Pancreas (tissue), 10 donors: Measurements from ENCODE around the gene ZDHHC14. TPM values are rescaled to one million over a fixed set of nuclear protein-coding genes. Genes with fewer than 3 reads are reported as not detected.

Source experiments
- ATAC-seq, 4 donors: fragments of 200-7000 bp; cut with Tn5 transposase; one replicate each; pipeline versions ENCODE4 v1.8.0 to v1.9.1; 2020; ENCODE audit warnings: mild to moderate bottlenecking in 4 of 4, moderate library complexity in 4 of 4
- DNase-seq, 6 donors: peaks; one replicate each; pipeline ENCODE4 v3.0.0-alpha.2; 2020
- FAIRE-seq: peaks from 2 replicates; lab custom pipeline; 2012; peaks lifted over from hg19 to GRCh38; lab: Jason Lieb, UNC
- H3K27ac ChIP-seq, 4 donors: fragments of 200-600 bp; sonication (generic); 1 replicate in 3 of 4; 2 replicates in 1 of 4; pipeline versions ENCODE4 v1.5.0 to v1.8.0; 2020
- H3K27me3 ChIP-seq, 4 donors: fragments of 200-600 bp; one replicate each; pipeline ENCODE4 v1.8.0; 2021
- H3K36me3 ChIP-seq, 3 donors: fragments of 200-600 bp; sonication (generic) in 1 of 3; one replicate each; pipeline versions ENCODE4 v1.5.0 to v1.8.0; 2020 to 2021
- H3K4me1 ChIP-seq, 3 donors: fragments of 200-600 bp; one replicate each; pipeline ENCODE4 v1.8.0; 2021
- H3K4me3 ChIP-seq, 4 donors: fragments of 200-600 bp; sonication (generic) in 2 of 4; one replicate each; pipeline versions ENCODE4 v1.5.0 to v1.8.0; 2020 to 2021
- H3K9me3 ChIP-seq, 4 donors: fragments of 200-600 bp; one replicate each; pipeline ENCODE4 v1.8.0; 2021
- WGBS, 2 donors: extraction: QIAGEN DNeasy Blood & Tissue Kit; methylation state at CpG; one replicate each; pipeline ENCODE4 v1.1.7; 2013; 5-methylcytosine and 5-hydroxymethylcytosine counted together
- intact Hi-C, 3 donors: fragments of 100-400 bp; cut with DNase I; formaldehyde crosslinking; loops; one replicate each; pipeline versions ENCODE4 v1.11.1 to v1.14.2; 2022
- polyA plus RNA-seq, 2 donors: library from polyadenylated mRNA; stranded (reverse); fragments of 200-250 nt; gene quantifications; one replicate each; pipeline ENCODE4 v1.2.3, GENCODE V29; 2013
- total RNA-seq, 6 donors: library from RNA; stranded (reverse); fragmentation: NEBNext Ultra II Directional in 4 of 6; extraction: Animal tissue kit (Norgen Biotek cat#: 25700) in 4 of 6; gene quantifications; one replicate each; pipeline versions ENCODE4 v1.2.1 to v1.2.4, GENCODE V29; 2021 to 2023
- TF ChIP-seq, protein P1 (sequence below), 4 donors: fragments of 200-600 bp; sonication (generic) in 3 of 4; IDR thresholded peaks; one replicate each; pipeline versions ENCODE4 v1.5.0 to v1.8.0; 2021; ENCODE audit warnings: antibody characterized with exemption in 4 of 4
- donor health status: healthy with polysubstance abuse.
- donor health status: DM: no; HTN: no; CAD: no; lungs with moderate emphysema.
- donor health status: DM: no; HTN: no; CAD: no.
- donor health status: control.
- donor health status: control.
- donor health status: Bipolar disorder and iron deficiency.
- donor health status: DM: yes; HTN: yes; CAD: no.
- donor health status: DM: no; HTN: no; CAD: no.
- donor health status: DM: no; HTN: no; CAD: no.
- donor health status: DM: yes; HTN: yes; CAD: no.

The ZDHHC14 gene
- total and polyA plus RNA-seq, 8 donors, result 3.1 to 9.9 (median 4.5) TPM

- H3K9me3 ChIP-seq, result no peaks in the 10 kb centered on the region
- no peaks in the 10 kb centered on the region for H3K4me1 ChIP-seq
- intact Hi-C loops, result no loop called here
- no peak overlapping the region for H3K4me3 ChIP-seq
- FAIRE-seq (no peak), ATAC-seq (no peak), DNase-seq (no peak)
- no peak overlapping the region for H3K27ac ChIP-seq
- no peaks in the 10 kb centered on the region for H3K36me3 ChIP-seq
- no peaks in the 10 kb centered on the region for H3K27me3 ChIP-seq
- WGBS, 2 donors, result 96 to 97% methylated on average over 4 of the region's 4 CpGs
- TF ChIP-seq, protein P1, sequence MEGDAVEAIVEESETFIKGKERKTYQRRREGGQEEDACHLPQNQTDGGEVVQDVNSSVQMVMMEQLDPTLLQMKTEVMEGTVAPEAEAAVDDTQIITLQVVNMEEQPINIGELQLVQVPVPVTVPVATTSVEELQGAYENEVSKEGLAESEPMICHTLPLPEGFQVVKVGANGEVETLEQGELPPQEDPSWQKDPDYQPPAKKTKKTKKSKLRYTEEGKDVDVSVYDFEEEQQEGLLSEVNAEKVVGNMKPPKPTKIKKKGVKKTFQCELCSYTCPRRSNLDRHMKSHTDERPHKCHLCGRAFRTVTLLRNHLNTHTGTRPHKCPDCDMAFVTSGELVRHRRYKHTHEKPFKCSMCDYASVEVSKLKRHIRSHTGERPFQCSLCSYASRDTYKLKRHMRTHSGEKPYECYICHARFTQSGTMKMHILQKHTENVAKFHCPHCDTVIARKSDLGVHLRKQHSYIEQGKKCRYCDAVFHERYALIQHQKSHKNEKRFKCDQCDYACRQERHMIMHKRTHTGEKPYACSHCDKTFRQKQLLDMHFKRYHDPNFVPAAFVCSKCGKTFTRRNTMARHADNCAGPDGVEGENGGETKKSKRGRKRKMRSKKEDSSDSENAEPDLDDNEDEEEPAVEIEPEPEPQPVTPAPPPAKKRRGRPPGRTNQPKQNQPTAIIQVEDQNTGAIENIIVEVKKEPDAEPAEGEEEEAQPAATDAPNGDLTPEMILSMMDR (IDR thresholded peaks at IDR 0.05), result no peak
Observed at GRCh38 chr6:157658301-157658700, 277.3 kb downstream of the ZDHHC14 start.

- Histone ChIP-seq H3K27me3 (no peaks in the 10 kb centered on the region), H3K9me3 (no peaks in the 10 kb centered on the region), H3K4me3 (no peak overlapping the region), H3K36me3 (no peaks in the 10 kb centered on the region), H3K4me1 (no peaks in the 10 kb centered on the region), H3K27ac (no peak overlapping the region)
- FAIRE-seq (no peak), ATAC-seq (no peak), DNase-seq (peak in 1 of 6 donors; percentile 28)
- intact Hi-C loops, result loop anchor here in 2 of 3 donors (5.0 to 10.0 kb wide), 2 partner anchors 325 to 342 kb away; no protein-coding TSS in a partner anchor
- 64 to 76% methylated on average over 19 of the region's 19 CpGs for WGBS, 2 donors
- TF ChIP-seq, protein P1 (IDR thresholded peaks at IDR 0.05), result no peak
Observed at GRCh38 chr6:157659536-157660271, 278.7 kb downstream of the ZDHHC14 start.

- H3K9me3 ChIP-seq, result no peaks in the 10 kb centered on the region
- no peak for FAIRE-seq
- no peaks in the 10 kb centered on the region for H3K4me1 ChIP-seq
- WGBS, 2 donors, result 75 to 87% methylated on average over 5 of the region's 5 CpGs
- H3K4me3 ChIP-seq, result no peak overlapping the region
- TF ChIP-seq, protein P1 (IDR thresholded peaks at IDR 0.05), result no peak
- intact Hi-C loops, result loop anchor here in 2 of 3 donors (5.0 to 10.0 kb wide), 2 partner anchors 326 to 343 kb away; no protein-coding TSS in a partner anchor
- H3K27ac ChIP-seq, result no peak overlapping the region
- no peak for ATAC-seq
- DNase-seq, result no peak
- no peaks in the 10 kb centered on the region for H3K27me3 ChIP-seq
- H3K36me3 ChIP-seq, result no peaks in the 10 kb centered on the region
Observed at GRCh38 chr6:157660414-157660813, 279.4 kb downstream of the ZDHHC14 start.

GRCh38 chr6:157661652-157662051, 280.7 kb downstream of the ZDHHC14 start:
- Histone ChIP-seq H3K27ac (no peak overlapping the region), H3K9me3 (no peaks in the 10 kb centered on the region), H3K36me3 (no peaks in the 10 kb centered on the region), H3K4me1 (no peaks in the 10 kb centered on the region), H3K4me3 (no peak overlapping the region), H3K27me3 (no peaks in the 10 kb centered on the region)
- TF ChIP-seq, protein P1 (IDR thresholded peaks at IDR 0.05), result no peak
- DNase-seq, result no peak
- FAIRE-seq, result no peak
- intact Hi-C loops, result loop anchor here in 2 of 3 donors (5.0 to 10.0 kb wide), 2 partner anchors 327 to 344 kb away; no protein-coding TSS in a partner anchor
- no peak for ATAC-seq
- whole genome bisulfite sequencing, 2 donors, result 83 to 100% methylated on average over 3 of the region's 3 CpGs

DNA sequence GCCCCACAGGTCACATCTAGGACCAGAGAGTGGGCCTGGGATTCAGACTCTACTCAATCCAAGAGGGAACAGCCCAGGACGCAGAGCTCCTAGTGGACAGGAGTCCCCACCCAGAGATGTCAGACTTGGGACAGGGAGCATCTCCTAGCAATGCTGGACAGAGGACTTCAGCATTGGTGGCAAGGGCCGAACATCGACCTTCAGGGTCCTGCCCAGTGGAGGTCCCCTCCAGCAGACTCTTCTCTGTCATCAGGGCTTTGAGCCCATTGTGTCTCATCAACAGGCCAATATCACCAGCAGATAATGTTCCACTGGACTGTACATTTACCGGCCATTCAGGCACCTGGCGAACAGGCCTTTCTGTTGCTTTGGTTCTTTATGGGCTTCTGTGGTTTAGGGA, 282.3 kb downstream of the ZDHHC14 start:
- H3K36me3 ChIP-seq, result no peaks in the 10 kb centered on the region
- FAIRE-seq (no peak), DNase-seq (no peak), ATAC-seq (no peak)
- intact Hi-C loops, result loop anchor here in 2 of 3 donors (5.0 to 10.0 kb wide), 2 partner anchors 328 to 346 kb away; no protein-coding TSS in a partner anchor
- WGBS, 2 donors, result 91 to 95% methylated on average over 5 of the region's 5 CpGs
- no peaks in the 10 kb centered on the region for H3K4me1 ChIP-seq
- H3K27ac ChIP-seq, result no peak overlapping the region
- H3K27me3 ChIP-seq, result no peaks in the 10 kb centered on the region
- TF ChIP-seq, protein P1 (IDR thresholded peaks at IDR 0.05), result no peak
- no peaks in the 10 kb centered on the region for H3K9me3 ChIP-seq
- no peak overlapping the region for H3K4me3 ChIP-seq
